Ecto neural progenitor cell (in vitro differentiated cells): ENCODE measurements around the gene TSPAN18.

Experiments
- DNase-seq: peaks from one replicate; pipeline ENCODE4 v3.0.0-alpha.2; 2018; ENCODE audit warnings: low spot score

The TSPAN18 gene

DNA sequence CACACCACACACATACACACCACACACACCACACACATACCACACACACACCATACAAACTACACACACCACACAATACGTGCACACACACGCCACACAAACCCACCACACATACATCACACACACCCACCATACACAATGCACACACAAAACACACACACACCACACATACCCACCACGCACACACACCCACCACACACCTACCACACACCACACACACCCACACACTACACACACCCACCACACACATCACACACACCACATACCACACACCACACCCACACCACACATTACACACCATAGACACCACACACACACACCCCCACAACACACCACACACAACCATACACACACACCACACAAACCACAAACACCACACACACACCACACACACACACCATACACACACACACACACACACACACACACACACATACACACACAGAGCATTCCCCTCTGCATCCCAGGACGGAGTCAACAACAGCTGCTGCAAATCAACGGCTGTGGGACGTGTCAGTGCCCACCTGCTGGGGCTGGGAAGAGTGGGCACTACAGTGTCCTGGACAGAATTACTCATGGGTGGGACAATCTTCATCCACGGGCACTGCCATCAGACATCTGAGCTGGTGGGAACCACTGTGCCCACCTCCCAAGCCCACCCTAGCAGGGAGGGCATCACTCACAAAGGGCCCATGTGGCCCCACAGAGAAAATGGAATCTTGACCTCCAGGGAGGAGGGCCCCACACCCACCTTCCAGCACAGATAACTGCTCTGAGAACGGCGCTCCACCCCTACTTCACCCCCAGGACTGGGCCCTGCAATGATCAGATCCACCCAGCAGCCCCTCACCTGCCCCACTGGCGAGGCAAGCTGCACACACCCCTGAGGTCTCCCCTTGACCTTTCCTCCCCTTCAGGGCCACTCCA is 215.5 kb downstream of the TSPAN18 start:
- DNase-seq, result no peak

GRCh38 chr11:44943118-44943517 is 216.4 kb downstream of the TSPAN18 start:
- DNase-seq, result no peak

- no peak for DNase-seq
Observed at GRCh38 chr11:44943696-44944095, 216.9 kb downstream of the TSPAN18 start.

DNA sequence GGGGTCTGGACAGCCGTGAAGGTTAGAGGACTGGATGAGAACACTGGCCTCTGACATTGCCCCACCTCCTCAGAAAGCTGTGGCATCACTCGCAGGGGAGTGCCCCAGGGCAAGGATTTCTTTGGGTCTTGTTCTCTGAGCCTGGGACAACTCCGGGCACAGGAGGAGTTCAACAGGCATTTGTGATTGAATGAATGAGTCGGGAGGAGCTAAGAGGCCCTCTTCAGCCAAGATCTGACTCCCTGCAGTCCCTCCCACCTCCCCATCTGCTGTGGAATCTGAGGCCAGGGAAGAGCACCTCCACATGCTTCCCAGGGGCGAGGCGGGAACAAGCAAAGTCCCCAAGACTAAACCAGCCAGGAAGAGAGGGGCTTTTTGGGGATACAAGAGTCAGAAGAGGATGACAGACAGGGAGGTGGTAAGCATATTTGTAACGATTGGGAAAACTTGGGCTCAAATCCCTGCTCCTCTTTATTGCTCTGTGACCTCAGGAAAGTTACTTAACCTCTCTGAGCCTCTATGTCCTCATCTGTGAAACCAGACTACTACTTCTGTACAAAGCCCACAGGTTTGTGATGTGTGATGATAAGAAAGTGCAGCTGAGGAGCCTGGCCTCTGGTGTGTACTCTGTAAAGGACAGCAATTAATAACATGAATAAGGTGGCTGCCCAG is 217.6 kb downstream of the TSPAN18 start:
- DNase-seq, result no peak

DNA sequence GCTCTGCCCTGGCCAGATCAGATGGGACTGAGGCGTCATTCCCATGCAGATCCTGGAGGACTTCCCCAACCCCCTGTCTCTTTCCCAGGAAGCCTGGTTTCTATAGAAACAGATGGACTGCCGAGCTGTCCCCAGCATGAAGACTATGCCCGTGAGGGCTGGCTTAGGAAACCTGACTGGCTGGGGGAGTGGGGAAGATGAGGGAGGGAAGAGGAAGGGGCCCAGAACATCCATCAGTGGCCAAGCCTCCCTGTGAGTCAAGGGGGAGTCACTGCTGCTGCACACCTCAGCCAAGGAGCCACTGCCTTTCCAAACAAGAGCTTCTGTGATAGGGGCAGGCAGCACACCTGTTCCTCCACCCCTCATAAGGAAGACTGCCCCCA is 218.1 kb downstream of the TSPAN18 start:
- no peak for DNase-seq

DNA sequence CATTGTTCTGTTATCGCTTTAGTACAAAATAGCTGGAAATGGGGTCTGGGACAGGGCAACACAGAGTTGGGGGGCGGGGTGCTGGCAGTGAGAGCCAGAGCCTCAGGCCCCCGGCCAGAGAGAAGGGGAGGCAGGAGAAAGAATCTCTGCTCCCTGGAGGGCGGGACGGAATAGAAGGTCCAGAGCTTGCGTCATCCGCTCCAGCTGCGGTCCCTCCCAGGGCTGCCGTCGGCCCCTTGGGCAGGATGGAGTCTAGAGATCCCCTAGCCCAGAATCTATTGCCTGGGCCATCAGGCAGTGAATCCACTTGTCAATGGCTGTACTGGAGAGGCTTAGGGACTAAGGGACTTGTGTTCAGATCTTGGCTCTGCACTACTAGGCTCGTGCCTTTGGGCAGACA is 218.9 kb downstream of the TSPAN18 start:
- no peak for DNase-seq

- DNase-seq, result no peak
Observed at GRCh38 chr11:44946263-44946662, 219.5 kb downstream of the TSPAN18 start.

DNA sequence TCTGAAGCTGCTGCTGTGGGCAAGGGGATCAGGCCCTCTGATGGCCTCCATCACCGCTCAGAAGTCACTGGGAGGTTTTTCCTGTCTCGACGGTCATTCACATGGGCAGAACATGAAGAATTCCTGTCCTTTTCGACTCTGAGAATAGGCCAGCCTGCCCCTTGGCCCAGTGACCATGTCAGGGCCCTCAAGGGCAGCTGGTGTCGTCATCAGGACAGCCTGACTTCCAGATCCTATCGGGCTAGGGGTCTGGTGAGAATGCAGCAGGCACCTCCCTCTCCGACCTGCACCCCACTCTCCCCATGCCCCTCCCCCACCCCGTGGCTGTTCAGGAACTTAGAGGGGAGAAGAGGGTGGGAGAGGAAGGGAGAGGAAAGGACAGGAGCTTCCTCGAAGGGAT is 220.4 kb downstream of the TSPAN18 start:
- no peak for DNase-seq

GRCh38 chr11:44948155-44948554 is 221.4 kb downstream of the TSPAN18 start:
- DNase-seq, result no peak

DNA sequence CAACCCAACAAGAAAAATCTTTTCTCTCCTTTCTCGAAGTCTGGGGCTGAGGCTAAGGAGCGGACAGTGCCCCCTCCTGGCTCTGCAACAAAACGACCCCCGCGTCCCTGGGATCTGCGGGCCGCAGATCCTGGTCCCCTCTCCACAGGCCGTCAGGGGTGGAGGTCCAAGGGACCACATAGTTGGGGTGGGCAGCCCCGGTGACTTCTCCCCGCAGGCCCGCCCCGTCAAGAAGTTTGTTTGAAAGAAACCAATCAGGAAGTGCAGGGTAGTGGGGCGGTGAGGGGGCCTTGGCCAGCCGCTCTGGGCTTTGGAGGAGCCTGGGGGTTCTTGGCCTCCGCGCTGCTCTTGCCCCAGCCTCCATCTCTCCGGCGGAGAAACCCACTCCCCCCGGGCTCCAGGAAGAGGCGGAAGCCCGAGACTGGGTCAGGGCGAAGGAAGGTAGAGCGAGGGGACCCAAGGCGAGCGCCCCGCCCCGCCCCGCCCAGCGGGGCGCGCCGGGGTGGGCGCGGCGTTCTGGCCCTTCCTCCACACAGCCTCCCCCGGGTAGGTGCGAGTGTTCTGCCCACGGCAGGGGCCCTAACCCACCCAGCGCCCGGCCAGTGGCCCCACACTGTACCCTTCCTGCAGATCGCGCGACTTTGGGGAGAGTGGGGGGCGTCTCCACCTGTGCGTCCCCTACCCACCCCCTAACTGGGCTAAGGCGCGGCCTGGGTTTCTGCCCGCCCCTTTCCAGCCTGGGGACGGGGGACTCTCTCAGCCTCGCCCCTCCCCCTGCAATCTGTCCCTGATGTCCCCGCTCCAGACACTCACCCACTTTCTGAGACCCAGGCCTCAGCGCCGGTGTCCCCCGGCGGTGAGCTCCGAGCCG is 222.6 kb downstream of the TSPAN18 start:
- DNase-seq, result peak; percentile 82

- no peak for DNase-seq
Observed at GRCh38 chr11:44950031-44950624, 223.4 kb downstream of the TSPAN18 start.

- peak; percentile 89 for DNase-seq
Observed at GRCh38 chr11:44950625-44951476, 224.1 kb downstream of the TSPAN18 start, which contains the start of gene TP53I11. Gene TP53I11, minus strand, starts transcription at chr11:44950883. Its CDS starts 12,548 bp downstream, at chr11:44938335.

DNA sequence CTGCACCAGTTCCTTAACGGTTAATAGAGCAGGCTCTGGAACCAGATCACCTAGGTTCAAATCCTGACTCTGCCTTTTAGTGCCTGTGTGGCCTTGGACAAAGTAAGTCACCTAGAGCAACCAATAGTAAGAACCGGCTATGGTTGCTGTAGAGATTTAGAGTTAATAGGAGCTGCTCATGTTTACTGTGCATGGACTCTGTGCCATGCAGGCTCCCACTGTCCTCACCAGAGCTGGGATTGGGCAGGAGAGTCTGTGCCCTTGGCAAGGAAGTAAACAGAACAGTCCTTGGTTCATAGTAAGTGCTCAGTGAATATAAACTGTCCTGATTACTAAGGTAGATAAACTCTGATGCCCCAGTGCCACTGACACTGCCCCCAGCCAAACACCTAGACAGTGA is 225.3 kb downstream of the TSPAN18 start:
- no peak for DNase-seq

- DNase-seq, result no peak
Observed at GRCh38 chr11:44952500-44953260, 225.9 kb downstream of the TSPAN18 start.

DNA sequence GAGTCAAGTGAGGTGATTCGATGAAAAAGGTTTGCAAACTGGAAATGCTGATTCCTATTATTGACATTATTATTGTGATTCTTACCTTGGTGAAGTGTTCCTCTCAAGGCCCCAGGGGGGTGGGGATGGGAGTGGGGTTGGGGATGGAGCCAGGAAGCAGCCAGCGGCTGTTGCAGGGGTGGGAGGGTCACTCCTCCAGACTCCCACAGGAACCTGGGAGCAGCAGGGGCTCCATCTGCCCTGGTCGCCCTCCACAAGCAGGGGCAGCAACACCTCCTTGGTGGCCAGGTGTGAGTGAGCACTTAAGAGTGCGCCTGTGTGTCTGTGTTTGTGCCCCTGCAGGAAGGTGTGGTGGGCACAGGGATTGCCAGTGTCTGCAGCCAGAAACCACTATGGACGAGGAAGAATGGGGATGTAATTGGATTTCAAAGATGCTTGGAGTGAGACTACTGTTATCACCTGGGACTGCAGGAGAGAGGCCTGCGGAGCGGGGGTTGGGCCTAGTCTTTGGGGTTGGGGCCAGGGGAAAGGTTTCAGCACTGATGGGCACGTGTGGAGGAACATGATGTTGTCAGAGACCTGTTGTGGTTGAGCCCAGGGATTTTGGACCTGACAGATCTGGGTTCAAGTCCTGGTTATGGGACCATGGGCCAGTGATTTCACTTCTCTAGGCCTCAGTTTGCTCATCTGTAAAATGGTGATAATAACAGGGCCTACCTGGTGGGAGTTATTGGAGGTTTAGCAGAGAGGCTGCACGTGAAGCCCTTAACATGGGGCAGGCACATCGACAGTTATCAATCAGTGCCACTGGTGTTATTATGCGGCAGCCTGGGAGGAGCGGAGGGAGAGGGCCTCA is 227.5 kb downstream of the TSPAN18 start:
- DNase-seq, result no peak

GRCh38 chr11:44955015-44955738 is 228.4 kb downstream of the TSPAN18 start:
- no peak for DNase-seq

DNA sequence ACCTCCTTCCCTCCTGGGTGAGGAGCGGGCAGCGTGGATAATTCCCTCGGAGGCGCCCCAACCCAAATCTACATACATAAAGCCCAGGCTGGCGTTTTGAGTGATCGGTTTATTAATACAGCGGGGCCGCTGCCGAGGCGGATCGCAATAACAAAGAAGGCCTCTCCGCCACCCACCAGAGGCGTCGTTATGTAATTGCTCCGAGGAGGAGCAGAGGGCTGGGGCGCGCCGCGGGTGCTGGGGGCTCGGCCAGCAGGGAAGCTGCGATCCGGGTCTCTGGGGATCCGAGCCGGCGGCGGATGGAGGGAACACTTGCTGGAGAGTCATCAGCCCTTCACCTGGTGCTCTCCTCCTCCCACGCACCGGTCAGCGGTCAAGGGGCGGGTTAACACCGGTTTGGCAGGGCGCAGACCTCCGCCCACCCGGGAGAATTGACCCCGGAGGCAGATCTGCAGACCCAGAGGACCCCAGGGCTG is 230.3 kb downstream of the TSPAN18 start:
- peak; percentile 72 for DNase-seq
